ENCODE data around the gene MIDN. TPM values are rescaled to one million over a fixed set of nuclear protein-coding genes. Genes with fewer than 3 reads are reported as not detected.

Gene MIDN
- total and polyA plus RNA-seq, 2 experiments from 2014 or later, result 30.1 to 98.4 TPM

GRCh38 chr19:1284979-1285736 is 36.8 kb downstream of the MIDN start:
- TF ChIP-seq EZH2phosphoT487 (IDR thresholded peaks at IDR 0.05; ENCODE audit: low read depth, severe bottlenecking, unreplicated experiment) (no peak), CTCF (IDR thresholded peaks at IDR 0.05; ENCODE audit: poor library complexity) (no peak), EZH2 (IDR thresholded peaks at IDR 0.05; ENCODE audit: borderline replicate concordance) (no peak)
- DNase-seq (ENCODE audit: low spot score), result no peak
- H2AFZ ChIP-seq, result peak overlapping the region; percentile 40
- WGBS (ENCODE audit: low lambda C conversion rate, missing lambda C conversion rate), result 28% methylated on average over 29 of the region's 51 CpGs
- H3K4me1 ChIP-seq (ENCODE audit: insufficient read depth), result peaks cover 32% of the 10 kb centered on the region
- peaks cover 35% of the 10 kb centered on the region for H3K79me2 ChIP-seq
- peak overlapping the region; percentile 76 for H3K4me2 ChIP-seq
- no peaks in the 10 kb centered on the region for H4K20me1 ChIP-seq (ENCODE audit: insufficient read depth, poor library complexity, severe bottlenecking)
- H3K4me3 ChIP-seq, result no peak overlapping the region
- H3K9me3 ChIP-seq (ENCODE audit: low read depth), result no peaks in the 10 kb centered on the region
- H3K9me2 ChIP-seq (replicated peaks; ENCODE audit: insufficient read depth), result no peaks in the 10 kb centered on the region
- no peaks in the 10 kb centered on the region for H3K27me3 ChIP-seq
- H3K36me3 ChIP-seq (replicated peaks; ENCODE audit: insufficient read depth, low read depth), result no peaks in the 10 kb centered on the region
- peak overlapping the region; percentile 85 for H3K27ac ChIP-seq

GRCh38 chr19:1285737-1286360 is 37.5 kb downstream of the MIDN start, which contains the start of gene EFNA2:
Gene EFNA2, plus strand, starts transcription at chr19:1285873. Its CDS starts 296 bp downstream, at chr19:1286169.
- DNase-seq (ENCODE audit: low spot score), result peak; percentile 81
- H3K36me3 ChIP-seq (replicated peaks; ENCODE audit: insufficient read depth, low read depth), result no peaks in the 10 kb centered on the region
- H3K27ac ChIP-seq, result peak within 1 kb of the TSS; percentile 85
- peaks cover 41% of the 10 kb centered on the region for H3K79me2 ChIP-seq
- H3K4me1 ChIP-seq (ENCODE audit: insufficient read depth), result peaks cover 36% of the 10 kb centered on the region
- no peaks in the 10 kb centered on the region for H3K9me2 ChIP-seq (replicated peaks; ENCODE audit: insufficient read depth)
- H4K20me1 ChIP-seq (ENCODE audit: insufficient read depth, poor library complexity, severe bottlenecking), result no peaks in the 10 kb centered on the region
- no peaks in the 10 kb centered on the region for H3K9me3 ChIP-seq (ENCODE audit: low read depth)
- H2AFZ ChIP-seq, result peak within 1 kb of the TSS; percentile 40
- WGBS (ENCODE audit: low lambda C conversion rate, missing lambda C conversion rate), result 0% methylated on average over 1 of the region's 113 CpGs
- peak within 1 kb of the TSS; percentile 52 for H3K4me3 ChIP-seq
- H3K4me2 ChIP-seq, result peak within 1 kb of the TSS; percentile 92
- no peak for TF ChIP-seq EZH2 (IDR thresholded peaks at IDR 0.05; ENCODE audit: borderline replicate concordance)
- no peak for TF ChIP-seq CTCF (IDR thresholded peaks at IDR 0.05; ENCODE audit: poor library complexity)
- TF ChIP-seq EZH2phosphoT487 (IDR thresholded peaks at IDR 0.05; ENCODE audit: low read depth, severe bottlenecking, unreplicated experiment), result no peak
- H3K27me3 ChIP-seq, result no peaks in the 10 kb centered on the region

DNA sequence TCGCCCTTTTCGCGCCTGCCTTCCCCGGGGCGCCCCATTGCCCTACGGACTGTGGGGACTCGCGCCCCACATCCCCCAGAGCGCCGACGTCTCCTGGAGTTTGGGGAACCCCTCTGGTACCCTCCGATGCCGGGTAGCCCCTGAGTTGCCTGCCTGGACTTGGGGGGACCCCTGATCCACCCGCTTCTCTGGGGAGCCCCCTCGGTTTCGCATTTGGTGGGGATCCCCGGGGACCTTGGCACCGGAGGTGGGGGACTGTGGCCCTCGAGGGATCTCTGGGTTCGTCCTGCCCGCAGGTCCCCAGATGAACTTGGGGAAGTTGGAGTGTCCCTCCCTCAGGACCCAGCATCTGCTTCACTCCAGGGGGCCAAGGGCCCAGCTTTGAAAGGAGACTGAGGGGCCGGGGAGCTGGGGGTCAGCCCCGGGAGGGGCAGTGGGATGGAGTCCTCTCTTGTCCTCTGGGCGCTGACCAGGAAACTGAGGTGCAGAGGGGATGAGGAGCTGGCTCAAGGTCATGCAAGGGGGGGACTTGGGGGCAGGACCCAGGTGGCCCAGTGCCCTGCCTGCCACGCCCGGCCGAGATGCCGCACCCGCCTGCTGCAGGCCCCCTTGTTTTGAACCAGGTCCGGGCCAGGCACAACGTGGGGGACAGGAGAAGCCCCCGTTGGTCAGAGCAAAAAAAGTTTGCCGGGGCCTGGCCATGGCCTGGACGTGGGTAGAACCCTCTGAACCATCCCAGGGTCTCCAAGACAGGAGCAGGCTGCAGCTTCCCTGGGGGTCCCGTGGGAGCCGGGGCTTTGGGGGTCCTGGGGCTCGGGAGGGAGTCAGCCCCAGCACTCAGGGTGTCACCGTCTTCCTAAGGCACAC is 38.3 kb downstream of the MIDN start:
- WGBS (ENCODE audit: low lambda C conversion rate, missing lambda C conversion rate), result 43% methylated on average over 34 of the region's 38 CpGs
- no peak overlapping the region for H3K27ac ChIP-seq

More for the DNA sequence above, 38.3 kb downstream of the MIDN start:
- Histone ChIP-seq H3K27me3 (no peaks in the 10 kb centered on the region), H2AFZ (no peak overlapping the region), H3K79me2 (peaks cover 48% of the 10 kb centered on the region), H3K4me2 (peak overlapping the region; percentile 92), H3K4me3 (peak overlapping the region; percentile 52), H3K9me3 (ENCODE audit: low read depth) (no peaks in the 10 kb centered on the region), H3K9me2 (replicated peaks; ENCODE audit: insufficient read depth) (no peaks in the 10 kb centered on the region), H3K36me3 (replicated peaks; ENCODE audit: insufficient read depth, low read depth) (no peaks in the 10 kb centered on the region), H4K20me1 (ENCODE audit: insufficient read depth, poor library complexity, severe bottlenecking) (no peaks in the 10 kb centered on the region), H3K4me1 (ENCODE audit: insufficient read depth) (peaks cover 44% of the 10 kb centered on the region)
- no peak for DNase-seq (ENCODE audit: low spot score)
- TF ChIP-seq CTCF (IDR thresholded peaks at IDR 0.05; ENCODE audit: poor library complexity), result no peak
- no peak for TF ChIP-seq EZH2phosphoT487 (IDR thresholded peaks at IDR 0.05; ENCODE audit: low read depth, severe bottlenecking, unreplicated experiment)
- TF ChIP-seq EZH2 (IDR thresholded peaks at IDR 0.05; ENCODE audit: borderline replicate concordance), result no peak

All from hepatocyte (in vitro differentiated cells).